Measurements from ENCODE around the gene PROB1.
A peak's percentile ranks its signal among the peaks of the same experiment; 100 is the strongest.
"Not testable (repeated sequence)": the region's sequence is repeated elsewhere in the genome, so short reads cannot be mapped to it uniquely, and the experiment has no call there.

The PROB1 gene

GRCh38 chr5:139394654-139395566 is at the start of gene PROB1:
Gene PROB1 (minus strand): TSS chr5:139395104. CDS start chr5:139395081, 23 bp downstream.
- no peak for DNase-seq

DNA sequence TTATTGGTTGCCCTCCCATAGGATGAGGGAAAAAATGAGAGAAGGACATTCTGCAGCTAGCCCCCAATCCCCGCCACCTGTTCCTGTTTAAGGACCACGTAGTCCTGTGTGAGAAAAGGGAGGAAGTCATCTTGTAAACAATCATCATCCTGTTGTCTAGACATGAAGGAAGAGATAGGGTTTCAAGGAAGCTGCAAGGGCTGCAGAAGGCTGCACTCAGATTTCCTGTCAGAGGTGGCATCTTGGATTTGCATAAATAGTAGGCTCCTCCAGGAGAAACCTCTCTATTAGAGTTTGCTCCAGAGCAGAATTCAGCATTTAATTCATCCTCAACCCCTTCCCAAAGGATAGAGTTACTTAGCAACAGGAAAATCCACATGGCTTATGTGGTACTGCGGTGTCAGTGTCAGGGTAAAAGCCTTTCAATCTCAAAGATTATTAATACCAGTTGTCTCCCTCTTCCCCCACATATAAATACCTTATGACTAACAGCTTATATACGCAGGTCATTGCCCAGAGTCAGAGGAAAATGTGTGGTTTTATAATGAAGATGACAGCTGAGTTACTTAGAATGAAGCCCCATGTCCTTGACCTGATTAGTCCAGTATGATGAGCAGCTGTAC is 49.0 kb upstream of the PROB1 start:
- DNase-seq, result no peak

GRCh38 chr5:139440416-139440815 is 45.5 kb upstream of the PROB1 start:
- not testable (repeated sequence) for DNase-seq

GRCh38 chr5:139439013-139439903 is 44.4 kb upstream of the PROB1 start, which contains the start of gene DNAJC18:
Gene DNAJC18 (minus strand): TSS chr5:139439525. CDS start chr5:139439445, 80 bp downstream.
- DNase-seq, result peak; percentile 85

GRCh38 chr5:139438707-139439012 is 43.8 kb upstream of the PROB1 start:
- DNase-seq, result no peak

DNA sequence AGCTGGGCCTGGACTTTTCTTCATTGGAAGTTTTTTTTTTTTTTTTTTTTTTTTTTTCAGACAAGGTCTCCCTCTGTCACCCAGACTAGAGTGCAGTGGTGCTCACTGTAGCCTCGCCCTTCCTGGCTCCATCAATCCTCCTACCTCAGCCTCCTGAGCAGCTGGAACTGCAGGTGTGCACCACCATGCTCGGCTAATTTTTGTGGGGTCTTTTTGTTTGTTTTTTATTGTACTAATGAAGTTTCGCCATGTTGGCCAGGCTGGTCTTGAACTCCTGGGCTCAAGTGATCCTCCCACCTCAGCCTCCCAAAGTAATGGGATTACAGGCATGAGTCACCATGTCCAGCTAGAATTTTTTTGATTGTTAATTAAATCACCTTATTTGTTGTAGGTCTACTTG is 40.8 kb upstream of the PROB1 start:
- no peak for DNase-seq

- DNase-seq, result no peak
Measured at GRCh38 chr5:139431706-139432105, 36.8 kb upstream of the PROB1 start.

DNA sequence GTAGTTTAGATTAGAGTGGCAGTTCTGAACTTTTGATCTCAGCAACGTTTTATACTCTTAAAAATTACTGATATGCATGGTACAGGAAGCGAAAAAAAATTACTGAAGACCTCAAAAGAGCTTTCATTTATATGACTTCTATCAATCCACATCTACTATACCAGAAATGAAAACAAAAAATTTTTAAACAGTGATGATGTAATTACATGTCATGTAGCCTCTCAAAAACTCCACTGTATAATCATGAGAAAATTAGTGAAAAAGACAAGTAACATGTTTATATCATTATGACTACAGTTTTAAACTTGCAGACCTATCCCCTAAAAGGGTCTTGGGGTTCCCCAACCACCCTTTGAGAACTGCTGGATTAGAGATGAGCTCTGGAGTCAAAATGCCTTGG is 35.1 kb upstream of the PROB1 start:
- DNase-seq, result no peak

- no peak for DNase-seq
Measured at GRCh38 chr5:139426203-139426885, 31.4 kb upstream of the PROB1 start.

DNA sequence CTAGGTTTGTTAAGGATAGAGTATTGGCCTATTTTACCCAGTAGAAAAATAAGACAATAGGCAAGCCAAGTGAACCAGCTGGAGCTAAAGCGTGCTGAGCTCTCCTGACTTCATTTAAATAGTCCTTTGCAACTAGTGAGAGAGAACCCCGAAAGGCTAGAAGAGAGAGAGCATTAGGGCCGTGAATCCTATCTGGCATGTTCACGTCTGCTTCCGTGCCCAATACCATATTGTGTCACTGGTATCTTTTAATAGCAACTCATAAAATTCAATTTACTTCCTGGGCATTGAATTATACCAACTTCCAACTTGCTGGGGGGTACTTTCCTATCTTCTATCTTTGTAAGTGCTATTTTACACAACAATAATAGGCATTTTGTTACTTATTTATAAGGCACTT is 30.6 kb upstream of the PROB1 start:
- no peak for DNase-seq

- DNase-seq, result peak; percentile 72
Measured at GRCh38 chr5:139422307-139422893, 27.5 kb upstream of the PROB1 start.

DNA sequence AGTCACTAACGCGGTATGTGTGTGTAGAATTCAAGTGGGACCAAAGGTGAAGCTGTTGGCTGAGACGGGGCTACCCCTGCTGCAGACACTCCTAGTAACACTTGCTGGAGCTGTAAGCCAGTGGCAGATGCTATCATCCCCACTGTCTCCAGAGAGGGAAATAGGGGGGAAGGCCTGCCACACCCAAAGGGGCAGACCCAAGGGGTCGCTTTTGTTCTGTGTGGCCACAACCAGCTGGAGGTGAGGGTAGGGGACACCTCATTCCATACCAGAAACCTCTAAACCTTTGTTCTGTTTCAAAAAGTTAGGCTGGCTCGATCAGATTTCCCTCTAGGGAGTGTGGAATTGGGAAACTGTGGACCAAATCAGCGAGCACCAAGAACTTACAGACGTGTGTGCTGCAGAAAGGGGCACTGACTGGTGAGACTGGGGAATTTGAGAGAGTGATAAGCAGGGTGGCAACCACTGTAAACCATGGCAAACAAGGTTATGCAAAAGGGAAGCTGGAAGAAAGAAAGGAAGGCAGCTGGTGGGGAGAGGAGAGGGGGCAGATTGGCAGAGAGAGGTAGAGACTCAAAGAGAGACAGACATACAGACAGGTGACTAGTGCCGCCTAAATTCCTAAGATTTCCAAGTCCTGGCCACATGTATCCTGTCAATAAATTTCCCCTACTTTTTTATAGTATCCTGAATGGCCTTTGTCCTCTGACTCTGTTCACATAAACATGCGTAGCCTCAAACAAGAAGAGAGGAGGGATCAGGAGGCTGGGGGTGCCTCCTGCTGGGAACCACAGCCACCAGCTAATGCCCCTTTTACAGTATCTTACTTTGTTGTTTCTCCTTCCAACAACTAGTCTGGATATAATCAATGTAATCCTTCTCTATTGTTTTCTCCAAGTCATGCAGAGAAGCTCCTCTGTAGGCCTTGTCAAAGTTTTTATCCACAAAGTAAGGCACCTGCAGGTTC is 24.6 kb upstream of the PROB1 start:
- DNase-seq, result no peak

DNA sequence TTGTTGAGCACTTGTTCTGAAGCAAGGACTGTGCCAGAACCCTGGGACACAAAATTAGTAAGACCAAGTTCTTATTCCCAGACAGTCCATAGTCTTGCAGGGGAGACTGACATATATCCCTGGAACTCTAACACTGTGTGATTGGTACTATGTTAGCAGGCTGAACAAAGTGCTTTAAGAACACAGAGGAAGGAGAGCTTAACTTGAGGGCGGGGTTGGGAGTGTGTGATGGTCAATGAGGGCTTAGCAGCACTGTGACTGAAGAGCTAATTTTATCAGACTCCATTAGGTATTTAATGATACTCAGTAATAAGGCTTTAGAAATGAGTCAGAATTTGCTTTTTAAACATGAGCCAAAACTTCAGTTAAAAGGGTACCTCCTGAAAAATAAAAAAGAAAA is 23.9 kb upstream of the PROB1 start:
- no peak for DNase-seq

DNA sequence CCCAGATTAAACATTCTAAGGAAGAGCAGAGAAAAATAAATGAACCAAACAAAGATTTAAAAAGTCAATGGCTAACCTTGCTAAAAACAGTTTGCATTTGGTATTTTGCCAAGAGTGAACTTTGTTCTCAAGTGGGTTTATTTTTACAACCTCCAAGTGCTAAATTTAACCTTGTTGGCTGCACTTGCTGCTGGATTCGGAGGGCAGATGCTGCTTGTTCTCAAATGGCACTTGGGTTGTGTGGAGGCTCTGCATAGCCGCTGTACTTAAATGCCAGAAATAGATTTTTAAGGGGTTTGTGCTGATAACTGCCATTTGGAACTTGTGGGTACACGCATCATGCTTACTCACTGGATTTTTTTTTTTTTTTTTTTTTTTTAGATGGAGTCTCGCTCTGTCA is 22.3 kb upstream of the PROB1 start:
- peak; percentile 62 for DNase-seq

DNA sequence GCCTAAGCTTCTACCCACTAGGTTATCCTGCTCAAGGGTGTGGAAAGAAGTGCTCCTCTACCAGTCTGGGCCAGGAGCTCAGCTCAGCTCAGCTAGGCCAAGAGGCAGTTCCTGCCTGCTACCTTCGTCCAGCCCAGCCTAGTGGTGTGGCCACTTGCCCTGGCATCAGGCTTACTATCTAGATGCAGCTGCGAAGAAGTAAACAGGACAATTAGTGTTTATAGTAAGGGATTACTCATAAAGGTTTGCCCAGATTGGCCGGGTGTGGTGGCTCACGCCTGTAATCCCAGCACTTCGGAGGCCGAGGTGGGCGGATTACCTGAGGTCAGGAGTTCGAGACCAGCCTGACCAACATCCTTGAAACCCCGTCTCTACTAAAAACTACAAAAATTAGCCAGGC is 21.7 kb upstream of the PROB1 start:
- no peak for DNase-seq

GRCh38 chr5:139415869-139416268 is 21.0 kb upstream of the PROB1 start:
- no peak for DNase-seq

- peak; percentile 77 for DNase-seq
Measured at GRCh38 chr5:139415221-139415861, 20.4 kb upstream of the PROB1 start.

DNA sequence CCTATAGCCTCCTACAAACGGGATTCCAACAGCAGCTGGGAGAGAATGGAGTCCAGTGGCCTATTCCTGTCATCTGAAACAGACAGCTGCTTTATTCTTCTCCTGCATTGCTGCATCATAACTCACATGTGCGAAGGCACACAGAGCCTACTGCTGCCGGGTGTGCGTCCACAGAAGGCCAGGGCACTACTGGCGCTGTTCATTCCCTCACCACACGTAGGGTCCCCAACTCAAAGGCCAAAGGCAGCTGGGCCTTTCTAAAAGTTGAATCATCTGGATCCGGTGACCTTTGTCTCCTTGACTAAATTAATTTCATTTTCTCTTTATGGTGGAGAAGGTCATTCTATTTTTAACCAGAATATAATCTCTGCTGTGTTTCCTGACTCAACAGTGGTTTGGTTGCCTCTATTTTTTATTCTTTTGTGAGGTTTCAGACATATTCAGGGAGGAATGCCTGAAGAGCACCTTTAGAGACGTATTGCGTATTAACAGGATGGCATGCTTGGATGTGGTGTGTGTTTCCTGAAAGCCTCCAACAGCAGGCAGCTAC is 19.8 kb upstream of the PROB1 start:
- peak; percentile 24 for DNase-seq

DNA sequence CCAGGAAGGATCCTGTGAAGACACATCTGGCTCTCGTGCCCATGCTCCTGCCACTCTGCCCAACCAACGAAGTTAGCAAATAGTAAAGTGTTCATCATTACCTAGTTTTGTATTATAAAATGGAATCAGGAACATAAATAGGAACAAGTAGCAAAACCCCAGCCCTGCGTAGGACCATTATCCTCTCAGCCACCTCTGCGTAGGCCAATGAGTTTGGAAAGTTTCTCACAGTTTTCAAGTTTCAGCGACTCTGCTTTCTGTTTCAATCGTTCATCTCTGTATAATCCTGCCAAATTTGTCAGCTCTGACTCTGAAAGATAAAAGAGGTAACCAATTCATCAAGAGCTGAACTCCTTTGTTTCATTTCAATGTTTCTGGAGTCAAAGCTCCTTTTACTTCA is 19.1 kb upstream of the PROB1 start:
- DNase-seq, result no peak

GRCh38 chr5:139413153-139413552 is 18.2 kb upstream of the PROB1 start:
- DNase-seq, result no peak

Data from NCI-H1694 treated with DMSO at 0.1 percent for 48 hours (cell line).